ENCODE data around the gene USH1G. TPM values are rescaled to one million over a fixed set of nuclear protein-coding genes. Genes with fewer than 3 reads are reported as not detected.
"Not testable (repeated sequence)": the region's sequence is repeated elsewhere in the genome, so short reads cannot be mapped to it uniquely, and the experiment has no call there.

The USH1G gene
- total RNA-seq, 1 donor from 2014 or later = not detected

DNA sequence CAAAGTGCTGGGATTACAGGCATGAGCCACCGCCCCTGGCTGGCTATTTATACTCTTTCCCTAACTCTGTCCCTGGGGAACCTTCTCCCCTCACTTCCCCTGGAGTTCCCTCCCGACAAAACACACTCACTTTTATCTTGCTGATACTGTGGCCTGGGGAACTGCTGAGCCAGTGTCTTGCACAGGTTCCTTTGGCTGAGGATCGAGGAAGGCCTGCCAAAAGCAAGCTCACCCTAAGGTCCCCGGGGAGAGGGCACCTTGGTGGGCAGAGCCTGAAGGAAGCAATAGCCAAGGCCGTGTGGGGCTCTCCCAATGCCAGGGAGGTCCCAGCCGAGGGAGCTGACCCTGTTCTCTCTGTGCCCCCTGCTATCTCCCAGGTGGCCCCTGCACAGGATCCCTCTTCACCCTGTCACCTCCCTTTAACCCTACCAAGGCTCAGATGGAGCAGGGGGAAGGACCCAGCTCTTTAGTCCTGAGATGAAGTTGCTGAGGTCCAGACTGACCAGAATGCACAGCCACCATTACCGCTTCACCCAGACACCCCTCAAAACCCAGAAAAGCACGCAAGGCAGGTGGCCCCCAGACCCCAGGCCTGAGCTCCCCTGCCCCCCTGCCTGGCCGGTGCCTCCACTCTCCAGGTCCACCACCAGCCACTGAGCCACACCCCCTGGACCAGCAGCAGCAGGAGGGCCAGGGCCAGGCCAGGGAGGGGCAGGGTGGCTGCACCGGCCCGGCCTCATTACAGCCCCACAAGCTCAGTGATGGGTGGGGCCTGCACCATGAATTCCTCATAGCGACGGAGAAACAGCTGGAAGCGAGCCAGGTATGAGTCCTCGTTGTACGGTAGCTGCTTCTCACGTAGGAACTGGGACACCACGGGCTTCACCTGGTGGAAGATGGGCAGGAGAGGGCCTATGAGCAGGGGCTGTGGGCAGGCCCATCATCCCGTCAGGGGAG, 45.2 kb downstream of the USH1G start:
- no peak for DNase-seq (ENCODE audit: low read depth)

GRCh38 chr17:74875977-74876593, 47.0 kb downstream of the USH1G start:
- no peak for DNase-seq (ENCODE audit: low read depth)

DNA sequence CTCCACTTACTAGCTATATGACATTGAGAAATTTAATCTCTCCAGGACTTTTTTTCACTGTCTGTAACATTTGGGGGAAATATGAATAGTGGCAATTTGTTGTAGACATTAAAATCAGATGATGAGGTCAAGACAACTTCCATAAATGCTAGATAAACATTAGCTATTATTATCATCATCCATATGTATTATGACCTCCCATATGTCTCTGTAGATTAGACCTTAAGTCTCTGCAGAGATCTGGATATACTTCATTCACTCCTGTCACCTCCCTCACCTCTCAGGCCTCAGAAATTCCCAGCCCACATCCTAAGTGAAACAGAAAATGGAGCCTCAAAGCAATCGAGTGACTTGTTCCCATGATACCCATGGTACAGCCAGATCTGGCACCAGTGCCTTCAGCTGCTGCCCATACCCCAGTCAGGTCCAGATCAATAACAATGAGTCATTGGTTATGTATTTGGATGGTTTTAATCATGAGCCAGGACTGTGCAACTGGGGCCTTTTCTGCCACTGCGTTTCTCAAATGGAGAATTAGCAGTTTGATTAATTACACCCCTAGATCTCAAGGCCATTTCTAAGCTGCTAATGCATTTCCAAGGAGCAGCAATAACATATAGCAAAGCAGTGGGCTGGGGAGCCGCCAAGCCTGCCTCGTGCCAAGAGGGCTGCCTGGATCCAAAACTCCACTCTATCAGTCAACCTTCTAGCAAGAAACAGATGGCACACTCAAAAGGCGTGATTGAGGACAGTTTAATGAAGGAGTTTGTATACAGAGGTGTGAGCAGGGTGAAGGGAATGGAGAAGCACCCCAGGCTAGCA, 47.7 kb downstream of the USH1G start:
- DNase-seq (ENCODE audit: low read depth) = no peak

DNA sequence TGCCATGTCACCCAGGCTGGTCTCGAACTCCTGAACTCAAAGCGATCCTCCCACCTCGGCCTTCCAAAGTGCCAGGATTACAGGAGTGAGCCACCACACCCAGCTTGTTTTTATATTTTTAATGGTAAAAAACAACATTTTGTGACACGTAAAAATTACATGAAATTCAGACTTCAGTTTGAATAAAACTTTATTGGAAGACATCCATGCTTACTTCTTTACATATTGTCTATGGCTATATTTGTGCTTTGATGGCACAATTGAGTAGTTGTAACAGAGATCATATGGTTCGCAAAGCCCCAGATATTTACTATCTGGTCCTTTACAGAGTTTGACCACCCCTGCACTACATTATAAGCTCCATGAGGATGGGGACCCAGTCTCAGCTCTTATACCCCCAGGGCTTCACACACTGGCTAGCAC, 48.4 kb downstream of the USH1G start:
- DNase-seq (ENCODE audit: low read depth) = no peak

DNA sequence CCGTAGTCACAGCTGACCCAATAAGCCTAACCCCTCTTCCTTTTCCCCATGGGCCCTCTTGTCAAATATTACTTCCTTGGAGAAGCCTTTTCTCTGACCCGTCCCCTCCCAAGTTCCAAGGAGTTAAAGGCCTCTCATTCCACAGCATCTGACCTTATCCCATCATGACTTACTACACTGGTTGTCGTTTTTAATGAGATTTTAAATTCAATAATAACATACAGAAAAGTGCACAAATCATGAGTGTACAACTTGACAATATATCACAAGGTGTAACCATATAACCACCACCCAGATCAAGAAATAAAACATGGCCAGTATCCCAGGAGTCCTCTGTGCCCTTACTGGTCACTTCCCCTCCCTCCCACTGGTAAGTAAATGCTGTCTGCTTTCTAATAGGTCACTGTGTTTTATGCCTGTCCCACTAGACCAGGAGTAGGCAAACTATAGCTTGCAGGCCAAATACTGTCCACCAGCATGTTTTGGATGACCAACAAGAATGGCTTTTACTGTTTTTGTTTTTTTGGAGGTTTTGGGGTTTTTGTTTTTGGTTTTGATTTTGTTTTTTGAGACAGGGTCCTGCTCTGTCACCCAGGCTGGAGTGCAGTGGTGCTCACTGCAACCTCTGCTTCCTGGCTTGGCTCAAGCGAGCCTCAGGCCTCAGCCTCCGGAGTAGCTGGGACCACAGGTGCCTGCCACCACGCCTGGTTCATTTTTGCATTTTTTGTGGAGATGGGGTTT, 49.0 kb downstream of the USH1G start:
- DNase-seq (ENCODE audit: low read depth) = no peak

DNA sequence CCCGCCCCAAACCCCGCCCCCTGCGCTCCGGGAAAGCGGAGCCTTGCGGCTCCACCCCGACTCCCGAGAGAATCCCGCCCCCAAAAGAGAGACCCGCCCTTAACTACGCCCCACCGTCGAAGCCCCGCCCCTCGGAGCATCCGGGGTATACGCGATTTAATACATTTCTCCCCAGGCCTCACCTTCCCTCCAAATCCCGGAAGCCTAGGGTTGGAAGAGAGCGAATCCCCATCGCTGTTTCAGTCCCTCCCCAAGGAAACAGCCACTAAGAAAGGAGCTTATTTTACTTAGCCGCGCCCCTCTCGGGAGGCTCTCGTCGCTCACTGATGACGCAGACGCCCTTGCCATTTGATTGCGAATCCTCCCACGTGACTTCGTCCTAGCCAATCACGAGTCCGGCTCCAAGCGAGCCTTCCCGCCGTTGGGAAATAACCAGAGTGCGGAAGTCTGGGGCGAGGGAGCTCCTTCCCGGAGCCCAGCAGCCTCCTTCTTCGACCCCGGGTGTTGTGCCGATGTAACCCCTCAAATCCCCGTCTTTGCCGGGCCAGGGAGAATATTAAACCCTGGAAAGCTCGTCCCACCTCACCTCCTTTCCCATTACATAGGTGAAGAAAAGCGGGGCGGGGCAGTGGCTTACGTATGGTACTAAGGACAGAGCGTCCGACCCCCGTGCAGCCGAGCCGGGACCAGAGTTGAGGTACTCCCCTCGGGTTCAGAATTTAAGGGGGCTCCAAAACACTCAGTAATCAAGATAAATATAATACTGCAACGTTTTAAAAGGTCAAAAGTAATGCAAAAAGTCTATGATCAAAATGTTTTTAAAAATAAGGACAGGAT, 49.8 kb downstream of the USH1G start:
- peak; percentile 100 for DNase-seq (ENCODE audit: low read depth)

DNA sequence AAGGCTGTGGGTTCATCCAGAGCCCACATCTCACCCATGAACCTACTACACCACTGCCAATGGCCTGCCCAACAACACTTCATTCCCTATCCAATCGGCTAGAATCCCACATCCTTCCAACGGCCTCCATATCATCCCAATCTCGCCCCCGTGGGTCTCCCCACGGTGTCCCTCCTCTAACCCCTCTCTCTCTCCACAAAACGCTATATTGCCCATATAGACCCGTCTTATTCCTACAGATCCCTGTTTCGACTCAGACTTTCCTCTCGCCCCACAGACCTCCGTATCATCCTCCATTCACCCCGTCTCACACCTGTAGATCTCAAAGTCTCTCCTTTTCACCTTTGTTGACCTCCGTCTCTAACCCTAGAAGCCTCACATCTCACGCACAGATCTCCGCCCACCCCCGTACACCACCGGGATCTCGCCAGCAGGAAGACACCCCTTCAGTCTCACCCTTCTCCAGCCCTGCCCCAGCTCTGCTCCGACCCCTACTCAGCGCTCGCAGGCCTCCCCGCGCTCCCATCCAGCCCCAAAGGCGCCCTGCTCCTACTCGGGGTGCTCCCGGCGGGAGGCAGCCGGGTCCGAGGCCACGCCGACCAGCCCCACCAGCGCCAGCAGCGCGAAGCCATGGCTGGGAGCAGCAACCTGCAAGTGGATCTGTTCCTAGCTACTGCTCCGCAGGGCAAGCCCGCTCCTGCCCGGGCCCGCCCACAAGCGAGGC, 50.6 kb downstream of the USH1G start, which contains the start of gene FDXR:
FDXR (minus strand) TSS at position 682 of the 724 bp plus-strand sequence; CDS start at position 632, 50 bp downstream.
- DNase-seq (ENCODE audit: low read depth) = no peak

DNA sequence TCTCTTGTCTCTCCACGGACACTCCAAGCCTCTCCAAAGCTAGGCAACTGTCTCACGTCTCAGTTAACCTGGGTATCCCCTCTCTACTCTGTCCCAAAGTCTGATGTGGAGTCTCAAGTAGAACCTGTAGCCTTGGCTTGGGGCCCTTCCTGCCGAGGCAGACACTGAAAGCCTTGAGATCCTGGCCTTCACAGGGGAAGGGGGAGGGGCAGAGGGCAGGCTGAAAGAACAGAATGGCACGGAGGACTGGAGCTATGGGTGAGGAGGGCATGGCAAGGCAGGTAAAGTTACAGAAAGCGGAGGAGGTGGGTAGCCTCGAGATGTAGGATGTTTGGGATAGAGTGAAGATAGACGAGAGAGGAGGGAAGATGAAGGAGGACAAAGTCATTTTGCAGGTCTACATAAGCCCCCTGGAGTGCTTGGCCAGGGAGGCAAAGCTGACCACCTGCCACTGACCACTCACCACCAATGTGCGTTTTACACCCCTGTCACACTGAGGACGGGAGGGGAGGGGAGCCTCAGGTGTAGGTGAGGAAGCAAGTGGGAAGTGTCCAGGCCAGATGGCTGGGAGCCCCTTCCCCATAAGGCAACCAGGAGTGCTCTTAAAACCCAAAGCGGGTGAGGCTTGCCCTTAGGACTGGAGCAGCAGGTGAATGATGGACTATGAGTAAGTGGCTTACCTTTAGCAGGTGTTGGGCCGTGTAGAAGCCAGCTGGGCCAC, 51.5 kb downstream of the USH1G start:
- no peak for DNase-seq (ENCODE audit: low read depth)

DNA sequence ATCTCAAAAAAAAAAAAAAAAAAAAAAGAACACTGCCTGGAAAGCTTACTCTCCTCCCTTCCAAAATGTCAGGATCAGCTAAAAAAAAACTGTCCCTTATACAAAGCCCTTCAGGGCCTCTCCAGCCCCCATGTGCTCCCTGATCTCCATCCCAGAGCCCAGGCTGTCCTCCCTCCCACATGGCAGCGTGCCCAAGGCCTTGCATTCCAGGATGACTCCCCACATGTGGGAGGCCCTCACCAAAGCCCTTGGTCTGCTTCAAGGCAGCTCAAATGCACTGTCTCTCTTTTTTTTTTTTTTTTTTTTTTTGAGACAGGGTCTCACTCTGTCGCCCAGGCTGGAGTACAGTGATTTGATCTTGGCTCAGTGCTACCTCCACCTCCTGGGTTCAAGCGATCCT, 52.5 kb downstream of the USH1G start:
- DNase-seq (ENCODE audit: low read depth) = peak; percentile 47

- not testable (repeated sequence) for DNase-seq (ENCODE audit: low read depth)
Measured at GRCh38 chr17:74870028-74870427, 53.0 kb downstream of the USH1G start.

DNA sequence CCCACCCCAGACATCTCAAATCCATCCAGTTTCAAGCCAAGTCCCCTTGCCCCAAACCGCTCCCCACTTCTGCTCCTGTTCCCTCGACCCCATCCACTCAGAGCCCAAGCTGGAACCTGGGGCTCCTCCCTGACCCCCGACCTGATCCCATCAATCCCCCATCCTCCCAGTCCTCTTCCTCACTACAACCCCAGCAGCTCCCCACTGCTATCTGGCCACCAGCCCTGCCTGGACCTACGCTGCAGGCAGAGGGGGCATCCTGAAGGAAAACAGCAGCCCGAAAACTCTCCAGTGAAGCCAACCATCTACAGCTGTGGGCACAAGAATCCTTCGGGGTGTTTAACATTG, 54.2 kb downstream of the USH1G start:
- no peak for DNase-seq (ENCODE audit: low read depth)

DNA sequence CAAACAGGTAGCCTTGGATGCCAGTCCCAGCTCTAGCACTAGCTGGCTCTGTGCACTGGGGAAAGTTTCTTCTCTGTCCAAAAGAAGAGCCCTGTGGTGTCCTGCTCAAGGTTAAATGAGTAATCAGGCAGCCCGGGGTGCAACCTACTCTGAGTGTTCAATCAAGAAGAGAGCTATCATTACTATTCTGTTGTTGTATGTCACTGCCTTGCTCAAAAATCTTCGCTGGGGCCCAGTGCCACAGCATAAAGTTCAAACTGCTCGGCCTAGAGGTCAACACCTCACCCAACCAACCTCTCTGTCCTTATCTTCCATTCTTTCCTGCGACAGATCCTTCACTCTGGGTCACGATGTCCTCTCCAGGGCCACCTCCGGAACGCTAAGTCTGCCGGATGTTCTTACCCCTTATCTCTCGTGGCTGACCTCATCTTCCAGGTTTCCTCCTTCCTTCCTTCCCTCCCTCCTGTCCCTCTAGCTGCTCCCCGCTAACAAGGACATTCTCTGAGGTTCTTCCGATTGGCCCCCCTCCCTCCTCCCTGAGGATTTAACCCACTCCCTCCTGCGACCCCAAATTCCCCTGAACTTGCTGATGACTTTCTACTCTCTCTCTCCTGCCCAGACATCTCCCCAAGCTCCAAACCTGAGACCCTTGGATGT, 54.7 kb downstream of the USH1G start:
- no peak for DNase-seq (ENCODE audit: low read depth)

DNA sequence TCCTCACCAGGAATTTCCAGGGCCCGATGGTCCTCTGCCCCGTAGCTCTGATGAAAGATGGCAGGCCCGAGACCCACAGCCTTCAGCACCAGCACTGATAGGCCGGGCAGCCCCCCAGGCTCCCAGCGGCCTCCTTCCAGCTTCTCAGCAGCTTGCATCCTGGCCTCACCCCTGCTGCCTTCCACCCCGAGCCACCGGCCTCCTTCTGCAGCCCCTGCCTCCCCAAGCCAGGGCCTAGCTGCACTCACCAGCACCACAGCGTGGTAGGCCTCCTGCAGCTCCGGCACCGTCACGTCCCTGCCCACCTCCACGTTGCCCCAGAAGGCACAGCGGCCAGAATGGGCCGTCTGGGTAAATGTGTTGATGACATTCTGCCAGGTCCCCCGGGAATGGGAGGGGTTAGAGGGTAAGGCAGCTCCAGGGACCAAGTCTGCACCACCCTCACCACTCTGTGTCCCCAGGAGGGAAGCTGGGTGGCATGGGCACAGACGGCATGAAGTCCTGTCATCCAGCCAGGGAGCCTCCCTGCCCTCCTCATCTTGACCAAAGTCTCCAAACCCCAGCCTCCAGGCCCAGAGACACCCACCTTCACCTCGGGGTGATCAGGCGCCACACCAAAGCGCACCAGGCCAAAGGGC, 56.7 kb downstream of the USH1G start:
- no peak for DNase-seq (ENCODE audit: low read depth)
